Measurements from ENCODE around the gene NOXA1. TPM values are rescaled to one million over a fixed set of nuclear protein-coding genes. Genes with fewer than 3 reads are reported as not detected.
A peak's percentile ranks its signal among the peaks of the same experiment; 100 is the strongest.

Gene NOXA1
- total and polyA plus RNA-seq, 9 of the 15 experiments (the other 6 are each of a cell fraction or from before 2014, with no cell fraction given), result 0.07 to 1.2 (median 0.20) TPM; not detected in 4

- TF ChIP-seq NR2C2 (CRISPR knock-in tag; IDR thresholded peaks at IDR 0.05) (0 out of 2 replicates have a peak, but pooled peaks have one; percentile 40), NR2C2 (tag; IDR thresholded peaks at IDR 0.05) (peak; percentile 79), ZNF561 (CRISPR knock-in tag; conservative IDR thresholded peaks at IDR 0.05) (no peak), ZNF24 (IDR thresholded peaks at IDR 0.05) (peak; percentile 59; the same call in 1 of the 2 replicates), CBFA2T2 (conservative IDR thresholded peaks at IDR 0.05) (no peak), NR2F6 (CRISPR knock-in tag; IDR thresholded peaks at IDR 0.05) (no peak), ZFP1 (CRISPR knock-in tag; IDR thresholded peaks at IDR 0.05) (no peak), TOE1 (IDR thresholded peaks at IDR 0.05; ENCODE audit: borderline replicate concordance) (no peak), TOE1 (CRISPR knock-in tag; IDR thresholded peaks at IDR 0.05; ENCODE audit: borderline replicate concordance, low read depth) (no peak), NCOA4 (IDR thresholded peaks at IDR 0.05; ENCODE audit: partially characterized antibody) (no peak), ZBTB33 (CRISPR knock-in tag; IDR thresholded peaks at IDR 0.05) (peak; percentile 69), CREB5 (CRISPR knock-in tag; IDR thresholded peaks at IDR 0.05) (no peak), HDGF (IDR thresholded peaks at IDR 0.05) (no peak), NR1H2 (CRISPR knock-in tag; IDR thresholded peaks at IDR 0.05) (no peak), POLR3G (IDR thresholded peaks at IDR 0.05; ENCODE audit: extremely low read depth, insufficient read length, insufficient replicate concordance) (no peak), ZNF76 (CRISPR knock-in tag; IDR thresholded peaks at IDR 0.05; ENCODE audit: borderline replicate concordance) (0 out of 2 replicates have a peak, but pooled peaks have one; percentile 26), PATZ1 (CRISPR knock-in tag; IDR thresholded peaks at IDR 0.05; ENCODE audit: borderline replicate concordance) (no peak), THRB (CRISPR knock-in tag; conservative IDR thresholded peaks at IDR 0.05) (no peak), ELF2 (CRISPR knock-in tag; IDR thresholded peaks at IDR 0.05) (no peak; the same call in 1 of the 2 replicates), TEAD2 (tag; IDR thresholded peaks at IDR 0.05) (no peak), BCOR (IDR thresholded peaks at IDR 0.05) (0 out of 2 replicates have a peak, but pooled peaks have one; percentile 10), EGR1 (conservative IDR thresholded peaks at IDR 0.05) (peak; percentile 91)
Observed at GRCh38 chr9:137422604-137423513, at the start of gene NOXA1, which contains the start of gene EXD3 (continued).
